Measurements from ENCODE around the gene ABL1. TPM values are rescaled to one million over a fixed set of nuclear protein-coding genes. Genes with fewer than 3 reads are reported as not detected.

Gene ABL1
- total RNA-seq, 2 experiments from 2014 or later, result 30.2 to 33.0 TPM

- ATAC-seq, result no peak
These were observed 59.5 kb downstream of the ABL1 start for GRCh38 chr9:130894546-130894945.

GRCh38 chr9:130895038-130895437 lies 60.0 kb downstream of the ABL1 start:
- no peaks in the 10 kb centered on the region for H3K27me3 Mint-ChIP-seq
- ATAC-seq (no peak), DNase-seq (no peak)
- H3K4me3 Mint-ChIP-seq, result no peak overlapping the region
- no peak overlapping the region for H3K27ac Mint-ChIP-seq
- ChIA-PET CTCF (interaction anchor here (1.1 kb wide), 1 partner anchor 151 kb away, joined by 3 read pairs; no protein-coding TSS in a partner anchor), POLR2A (no interaction called here)
- TF ChIP-seq CTCF (IDR thresholded peaks at IDR 0.05), result no peak
- no peaks in the 10 kb centered on the region for H3K9me3 Mint-ChIP-seq
- H3K4me1 Mint-ChIP-seq (ENCODE audit: low read depth), result no peaks in the 10 kb centered on the region
- no peaks in the 10 kb centered on the region for H3K36me3 Mint-ChIP-seq (ENCODE audit: low read depth)
- intact Hi-C loops (cut with micrococcal nuclease), result no loop called here

More at GRCh38 chr9:130894546-130894945, 59.5 kb downstream of the ABL1 start:
- ChIA-PET POLR2A (no interaction called here), CTCF (interaction anchor here (1.1 to 1.4 kb wide), 2 partner anchors 25 to 152 kb away, joined by 3 to 4 read pairs; no protein-coding TSS in a partner anchor)
- H3K4me3 Mint-ChIP-seq, result no peak overlapping the region
- no peak for DNase-seq
- no peak overlapping the region for H3K27ac Mint-ChIP-seq
- intact Hi-C loops (cut with micrococcal nuclease), result no loop called here
- no peaks in the 10 kb centered on the region for H3K27me3 Mint-ChIP-seq
- no peaks in the 10 kb centered on the region for H3K9me3 Mint-ChIP-seq
- H3K36me3 Mint-ChIP-seq (ENCODE audit: low read depth), result no peaks in the 10 kb centered on the region
- no peak for TF ChIP-seq CTCF (IDR thresholded peaks at IDR 0.05)
- H3K4me1 Mint-ChIP-seq (ENCODE audit: low read depth), result no peaks in the 10 kb centered on the region

- POLR2A ChIA-PET, result no interaction called here
- no peaks in the 10 kb centered on the region for H3K4me1 Mint-ChIP-seq (ENCODE audit: low read depth)
- H3K27me3 Mint-ChIP-seq, result no peaks in the 10 kb centered on the region
- CTCF ChIA-PET, result no interaction called here
- no peak for DNase-seq
- intact Hi-C loops (cut with micrococcal nuclease), result no loop called here
- TF ChIP-seq CTCF (IDR thresholded peaks at IDR 0.05), result no peak
- no peak overlapping the region for H3K4me3 Mint-ChIP-seq
- no peaks in the 10 kb centered on the region for H3K36me3 Mint-ChIP-seq (ENCODE audit: low read depth)
- ATAC-seq, result no peak
- no peak overlapping the region for H3K27ac Mint-ChIP-seq
- H3K9me3 Mint-ChIP-seq, result no peaks in the 10 kb centered on the region
These were observed 60.6 kb downstream of the ABL1 start for GRCh38 chr9:130895481-130896232.

GRCh38 chr9:130896233-130897014 lies 61.4 kb downstream of the ABL1 start, which contains the start of gene QRFP:
QRFP (minus strand) TSS chr9:130896812; CDS start chr9:130893838, 2,974 bp downstream.
- no peak for TF ChIP-seq CTCF (IDR thresholded peaks at IDR 0.05)
- H3K27me3 Mint-ChIP-seq, result no peaks in the 10 kb centered on the region
- ATAC-seq (no peak), DNase-seq (no peak)
- intact Hi-C loops (cut with micrococcal nuclease), result no loop called here
- CTCF ChIA-PET, result no interaction called here
- no peaks in the 10 kb centered on the region for H3K9me3 Mint-ChIP-seq
- POLR2A ChIA-PET, result no interaction called here
- H3K36me3 Mint-ChIP-seq (ENCODE audit: low read depth), result no peaks in the 10 kb centered on the region
- no peak within 1 kb of the TSS for H3K27ac Mint-ChIP-seq
- no peaks in the 10 kb centered on the region for H3K4me1 Mint-ChIP-seq (ENCODE audit: low read depth)
- no peak within 1 kb of the TSS for H3K4me3 Mint-ChIP-seq

Data from activated CD8-positive, alpha-beta T cell treated with anti-CD3 and anti-CD28 coated beads for 36 hours (primary cell).